IPS DF 6.9 (cell line): ENCODE data around the gene PURB.
"Not testable (repeated sequence)": the region's sequence is repeated elsewhere in the genome, so short reads cannot be mapped to it uniquely, and the experiment has no call there.

ENCODE experiments used
- DNase-seq: peaks from one replicate; pipeline ENCODE4 v3.0.0-alpha.2; 2013; ENCODE audit warnings: low read depth, low spot score
- H3K27ac ChIP-seq: one replicate; pipeline ENCODE4 v1.5.1; 2013; ENCODE audit warnings: low read length, control low read depth
- H3K27me3 ChIP-seq: 2 replicates; pipeline ENCODE4 v1.6.1; 2013; ENCODE audit warnings: mild to moderate bottlenecking, low read length; ENCODE audit not compliant: control insufficient read depth, insufficient read depth
- H3K36me3 ChIP-seq: 2 replicates; pipeline ENCODE4 v1.6.1; 2013; ENCODE audit warnings: low read length; ENCODE audit not compliant: control insufficient read depth, insufficient read depth
- H3K4me1 ChIP-seq: 2 replicates; pipeline ENCODE4 v1.6.1; 2013; ENCODE audit warnings: low read length; ENCODE audit not compliant: control insufficient read depth, insufficient read depth
- H3K4me3 ChIP-seq: 2 replicates; pipeline ENCODE4 v1.5.1; 2013; ENCODE audit warnings: mild to moderate bottlenecking, low read length
- H3K9me3 ChIP-seq: 2 replicates; pipeline ENCODE4 v1.6.1; 2013; ENCODE audit warnings: low read length, inconsistent platforms; ENCODE audit not compliant: control insufficient read depth, insufficient read depth
- WGBS: extraction: QIAGEN DNeasy Blood & Tissue Kit; methylation state at CpG from one replicate; pipeline ENCODE4 v1.1.7; 2013; ENCODE audit warnings: mixed read lengths, missing lambda C conversion rate; ENCODE audit not compliant: insufficient read length, insufficient coverage; 5-methylcytosine and 5-hydroxymethylcytosine counted together

PURB gene

DNA sequence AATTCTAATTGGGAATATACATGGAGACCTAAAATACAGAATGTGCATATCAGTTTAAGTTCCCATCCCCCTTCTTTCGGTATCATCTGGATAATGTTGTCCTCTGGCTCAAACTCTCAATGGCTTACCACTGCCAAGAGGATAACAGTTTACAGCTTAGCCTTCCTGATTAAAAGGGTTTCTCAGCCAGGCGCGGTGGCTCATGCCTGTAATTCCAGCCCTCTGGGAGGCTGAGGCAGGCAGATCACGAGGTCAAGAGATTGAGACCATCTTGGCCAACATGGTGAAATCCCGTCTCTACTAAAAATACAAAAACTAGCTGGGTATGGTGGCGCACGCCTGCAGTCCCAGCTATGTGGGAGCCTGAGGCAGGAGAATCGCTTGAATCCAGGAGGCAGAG is 42.7 kb downstream of the PURB start:
- not testable (repeated sequence) for H3K27ac ChIP-seq, H3K27me3 ChIP-seq, H3K4me1 ChIP-seq, H3K36me3 ChIP-seq, H3K9me3 ChIP-seq, DNase-seq, H3K4me3 ChIP-seq
- whole genome bisulfite sequencing = no CpG with 5 or more reads among the region's 8 CpGs

DNA sequence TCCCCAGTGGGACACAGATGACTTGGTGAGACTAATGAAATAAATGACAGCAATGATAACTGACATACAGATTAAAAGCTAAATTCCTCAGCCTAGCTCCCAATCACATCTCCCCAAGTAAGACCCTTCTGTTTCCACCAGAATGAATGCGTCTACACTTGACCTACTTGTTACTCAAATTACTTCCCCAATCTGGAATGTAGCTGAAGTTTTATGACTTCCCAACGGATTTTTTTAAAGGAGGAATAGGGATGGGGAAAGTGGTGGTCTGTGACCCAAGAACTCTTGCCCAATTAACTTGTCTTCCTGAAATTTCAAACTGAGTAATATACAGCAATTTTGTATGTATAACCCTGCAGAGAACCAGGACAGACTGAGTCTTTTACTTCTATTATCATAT is 46.6 kb downstream of the PURB start:
- no peak overlapping the region for H3K4me3 ChIP-seq
- WGBS = no CpG with 5 or more reads among the region's 2 CpGs
- H3K27ac ChIP-seq = no peak overlapping the region
- H3K27me3 ChIP-seq = no peaks in the 10 kb centered on the region
- H3K9me3 ChIP-seq = no peaks in the 10 kb centered on the region
- peaks cover 2% of the 10 kb centered on the region; the same call in 1 of the 2 replicates for H3K36me3 ChIP-seq
- H3K4me1 ChIP-seq = no peaks in the 10 kb centered on the region
- DNase-seq = no peak

DNA sequence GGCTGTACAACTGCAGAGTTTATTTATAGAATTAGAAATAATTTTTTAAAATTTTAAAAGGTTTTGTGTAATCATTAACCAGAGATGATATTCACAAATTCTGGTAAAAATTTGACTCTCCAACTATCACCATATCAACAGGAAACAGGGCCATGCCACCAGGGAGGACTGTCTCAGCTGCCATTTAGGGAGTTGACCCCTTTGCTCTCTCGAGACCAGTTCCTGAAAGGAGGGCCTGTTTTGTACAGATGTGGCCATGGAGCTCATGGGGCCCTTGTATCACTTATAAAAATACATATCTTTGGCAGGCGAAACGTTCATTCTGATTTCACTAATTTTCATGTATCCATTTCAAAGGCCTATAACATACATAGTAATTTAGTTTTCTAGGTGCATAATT is 57.8 kb downstream of the PURB start:
- Histone ChIP-seq H3K9me3 (no peaks in the 10 kb centered on the region), H3K4me1 (no peaks in the 10 kb centered on the region), H3K36me3 (no peaks in the 10 kb centered on the region; the same call in 1 of the 2 replicates), H3K27ac (no peak overlapping the region), H3K4me3 (no peak overlapping the region), H3K27me3 (no peaks in the 10 kb centered on the region)
- no CpG with 5 or more reads among the region's 3 CpGs for WGBS
- no peak for DNase-seq
